HL-60 (cell line): ENCODE data around the gene RAI1.

ENCODE experiments used
- CTCF ChIP-seq: IDR thresholded peaks from one replicate; pipeline ENCODE4 v1.5.1; 2011; ENCODE audit warnings: low read length, control low read depth, inconsistent platforms; ENCODE audit not compliant: insufficient read depth
- GABPA ChIP-seq: IDR thresholded peaks from 2 replicates; pipeline ENCODE4 v1.6.1; 2012; ENCODE audit warnings: low read depth
- POLR2AphosphoS5 ChIP-seq: IDR thresholded peaks from 2 replicates; pipeline ENCODE4 v1.6.1; 2012; ENCODE audit warnings: low read depth
- SPI1 ChIP-seq: IDR thresholded peaks from 2 replicates; pipeline ENCODE4 v1.6.1; 2012; ENCODE audit warnings: low read depth, mild to moderate bottlenecking, borderline replicate concordance

GRCh38 chr17:17814162-17815061, 133.2 kb downstream of the RAI1 start:
- TF ChIP-seq CTCF (no peak), POLR2AphosphoS5 (no peak), GABPA (no peak), SPI1 (no peak)
